NAMALWA (cell line): ENCODE results near the gene PSAPL1.

Source experiments
- DNase-seq: peaks from one replicate; pipeline ENCODE4 v3.0.0-alpha.2; 2015; ENCODE audit warnings: low spot score

Gene PSAPL1

DNA sequence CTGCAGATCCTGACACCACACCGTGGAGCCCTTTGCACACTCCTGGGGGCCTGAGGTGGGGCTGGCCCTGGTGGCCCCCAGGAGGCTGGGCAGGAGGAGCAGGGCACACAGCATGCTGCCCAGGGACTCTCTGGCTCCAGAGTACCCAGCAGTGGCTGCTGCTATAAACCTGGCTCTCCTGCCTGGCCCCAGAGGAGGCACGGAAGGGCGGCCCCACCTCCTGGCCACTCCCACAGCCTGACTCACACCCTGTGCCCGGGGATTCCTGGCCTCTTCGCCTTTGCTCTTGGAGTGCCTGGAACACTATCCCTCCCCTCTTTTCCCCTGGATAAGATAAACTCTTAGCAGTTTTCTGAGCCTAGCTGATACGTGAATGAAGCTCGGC, at the start of gene PSAPL1:
Gene PSAPL1 (minus strand): TSS at position 165 of the 385 bp plus-strand sequence. CDS start 51 bp downstream, at position 114.
- no peak for DNase-seq

DNA sequence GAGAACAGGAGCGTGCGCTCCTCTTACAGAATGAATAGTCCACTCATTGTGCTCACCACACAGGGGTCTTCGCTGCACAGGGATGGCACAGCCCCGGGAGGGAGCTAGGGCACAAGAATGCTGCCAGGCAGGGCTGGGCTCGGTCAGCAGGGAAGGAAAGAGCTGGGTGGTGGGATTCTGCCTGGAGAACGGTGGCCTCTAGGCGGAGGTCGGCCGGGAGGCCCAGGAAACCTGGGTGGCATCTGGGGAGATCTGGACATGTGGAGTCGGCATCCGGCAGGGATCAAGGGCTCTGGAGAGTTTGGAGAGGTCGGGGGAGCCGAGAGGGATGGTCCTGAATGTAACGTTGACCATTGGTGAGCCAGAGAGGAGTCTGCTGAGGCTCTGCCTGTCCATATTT, 46.5 kb upstream of the PSAPL1 start:
- no peak for DNase-seq

GRCh38 chr4:7480423-7480822, 45.7 kb upstream of the PSAPL1 start:
- no peak for DNase-seq

GRCh38 chr4:7478665-7479064, 43.9 kb upstream of the PSAPL1 start:
- DNase-seq: no peak

GRCh38 chr4:7477695-7478094, 43.0 kb upstream of the PSAPL1 start:
- no peak for DNase-seq

- no peak for DNase-seq
These were observed 42.1 kb upstream of the PSAPL1 start for GRCh38 chr4:7476820-7477219.

- no peak for DNase-seq
These were observed 40.5 kb upstream of the PSAPL1 start for GRCh38 chr4:7475207-7475606.

GRCh38 chr4:7474320-7474719, 39.6 kb upstream of the PSAPL1 start:
- DNase-seq: no peak

DNA sequence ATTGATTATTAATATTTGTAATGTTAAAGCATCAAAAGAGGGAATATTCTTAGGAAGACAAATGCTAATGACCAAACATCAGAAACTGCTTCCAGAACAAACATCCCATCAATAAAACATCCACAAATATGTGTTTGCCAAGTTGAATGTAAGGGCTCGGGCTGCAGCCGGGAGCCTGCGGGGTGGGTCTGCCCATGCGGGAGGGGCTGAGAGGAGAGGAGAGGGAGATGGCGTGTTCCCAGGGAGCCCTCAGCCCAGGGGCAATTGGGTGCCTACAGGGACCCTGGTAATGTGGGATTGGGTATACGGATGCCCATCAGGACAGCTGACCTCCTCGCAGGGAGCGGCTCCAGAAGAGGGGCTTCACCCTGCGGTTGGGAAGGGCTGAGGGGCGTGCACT, 38.4 kb upstream of the PSAPL1 start:
- DNase-seq: no peak

- no peak for DNase-seq
These were observed 37.8 kb upstream of the PSAPL1 start for GRCh38 chr4:7472442-7473013.

DNA sequence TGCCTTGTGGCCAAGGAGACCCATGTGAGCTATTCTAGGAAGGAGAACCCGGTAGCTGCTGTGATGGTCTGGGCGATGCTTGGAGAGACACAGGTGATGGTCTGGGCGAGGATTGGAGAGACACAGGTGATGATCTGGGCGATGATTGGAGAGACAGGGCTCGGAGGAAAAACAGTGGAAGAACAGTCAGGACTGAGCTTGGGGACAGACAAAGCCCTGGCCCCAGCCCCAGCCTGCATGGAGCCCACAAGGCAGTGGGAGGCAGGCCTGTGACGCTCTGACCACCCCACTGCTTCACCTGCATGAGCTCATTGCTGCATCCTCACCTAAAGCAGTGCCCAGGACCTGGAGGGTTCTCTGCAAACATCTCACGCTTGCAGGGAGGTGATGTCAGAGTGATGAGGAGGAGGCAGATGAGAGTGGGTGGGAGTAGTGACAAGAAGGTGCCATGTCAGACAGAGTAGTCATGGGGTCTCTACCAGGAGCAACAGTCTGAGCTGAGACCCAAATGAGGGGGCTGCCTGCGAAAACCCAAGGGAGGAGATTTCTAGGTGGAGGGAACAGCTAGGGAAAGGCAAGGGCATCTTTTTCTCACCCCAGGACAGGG, 35.9 kb upstream of the PSAPL1 start:
- DNase-seq: no peak

GRCh38 chr4:7470111-7470510, 35.4 kb upstream of the PSAPL1 start:
- DNase-seq: no peak

DNA sequence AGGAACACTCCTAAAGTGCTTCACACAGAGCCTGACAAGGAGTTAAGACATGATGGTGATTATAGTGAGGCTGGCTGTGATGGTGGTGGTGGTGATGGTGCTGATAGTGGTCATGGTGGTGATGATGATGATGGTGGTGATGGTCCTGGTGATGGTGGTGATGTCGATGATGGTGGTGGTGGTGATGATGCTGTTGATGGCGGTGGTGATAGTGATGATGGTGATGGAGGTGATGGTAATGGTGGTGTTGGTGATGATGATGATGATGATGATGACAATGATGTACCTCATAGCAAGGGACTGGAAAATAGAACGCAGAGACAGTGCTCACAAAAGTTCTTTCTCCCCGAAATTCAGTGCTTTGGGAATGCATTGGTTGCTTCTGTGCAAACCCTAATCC, 34.3 kb upstream of the PSAPL1 start:
- DNase-seq: no peak

DNA sequence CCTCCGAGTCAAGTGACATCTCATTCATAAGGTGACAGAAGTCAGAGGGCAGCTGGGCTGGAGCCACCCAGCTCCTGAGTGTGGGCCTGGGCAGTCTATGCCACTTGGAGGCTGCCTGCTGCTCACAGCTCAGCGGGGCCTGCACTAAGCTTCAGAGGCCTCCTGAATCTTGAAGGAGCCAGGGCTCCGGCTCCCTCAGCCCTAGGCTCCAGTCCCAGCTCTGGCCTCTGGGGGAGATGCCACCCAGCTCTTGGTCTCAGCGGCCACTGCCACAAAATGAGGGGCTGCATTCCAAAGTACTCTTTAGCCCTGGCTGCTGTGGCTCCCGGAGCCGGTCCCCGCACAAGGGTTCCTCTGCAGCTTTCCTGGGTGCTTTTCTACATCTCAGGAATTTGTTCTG, 32.7 kb upstream of the PSAPL1 start:
- DNase-seq: no peak

DNA sequence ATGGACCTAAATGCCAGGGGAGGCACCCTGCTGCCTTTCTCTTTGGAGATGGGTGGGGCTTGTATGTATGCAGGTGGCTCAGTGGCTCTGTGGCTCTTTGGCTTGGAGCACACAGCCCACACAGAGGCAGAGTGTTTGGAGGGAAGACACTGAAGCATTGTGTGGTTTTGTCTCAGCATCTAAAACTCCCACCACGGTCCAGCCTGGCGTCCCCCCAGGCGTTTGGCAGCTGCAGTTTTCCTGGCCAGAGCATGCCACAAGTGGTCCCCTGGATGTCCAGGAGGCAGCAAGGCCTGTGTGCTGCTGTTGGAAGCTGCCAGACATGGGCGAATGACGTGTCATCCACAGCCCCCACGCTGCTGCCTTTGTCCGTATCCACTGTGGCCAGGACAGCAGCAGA, 32.2 kb upstream of the PSAPL1 start:
- no peak for DNase-seq

DNA sequence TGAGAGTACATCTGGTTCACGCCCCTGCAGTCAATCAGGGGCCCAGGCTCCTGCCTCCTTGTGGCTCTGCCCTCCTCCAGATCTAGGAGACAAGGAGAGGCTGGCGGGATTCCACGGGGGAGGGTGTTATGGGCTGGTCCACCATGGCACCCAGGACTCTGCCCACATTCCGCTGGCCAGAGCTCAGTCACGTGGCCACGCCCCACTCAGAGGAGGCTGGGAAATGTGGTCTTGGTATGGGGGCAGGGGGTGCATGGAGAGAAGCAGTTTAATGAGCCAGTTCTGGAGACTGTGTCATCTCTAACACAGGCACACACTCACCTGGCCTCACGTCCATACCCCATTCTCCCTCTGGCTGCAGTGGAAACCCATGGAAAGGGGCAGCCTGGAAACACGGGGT, 31.5 kb upstream of the PSAPL1 start:
- no peak for DNase-seq

DNA sequence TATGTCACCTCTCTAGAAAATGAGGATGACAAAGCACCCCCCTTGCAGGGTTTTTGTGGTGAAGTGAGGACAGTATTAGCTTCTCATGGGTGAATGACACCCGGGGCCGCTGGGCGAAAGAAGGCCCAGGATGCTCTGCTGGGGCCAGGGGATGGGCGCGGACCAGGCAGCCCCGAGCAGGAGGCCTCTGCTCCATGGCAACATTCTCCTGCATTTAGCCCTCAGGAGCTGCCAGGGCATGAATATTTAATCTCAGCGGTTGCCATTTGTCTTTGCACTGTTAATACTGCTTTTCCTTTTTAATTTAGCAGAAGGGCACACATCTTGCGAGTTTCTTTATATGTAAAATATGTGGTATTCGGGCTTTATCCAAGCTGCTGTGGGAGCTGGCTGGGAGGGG, 30.3 kb upstream of the PSAPL1 start:
- DNase-seq: no peak

GRCh38 chr4:7464259-7464655, 29.5 kb upstream of the PSAPL1 start:
- DNase-seq: no peak

- no peak for DNase-seq
These were observed 29.0 kb upstream of the PSAPL1 start for GRCh38 chr4:7463566-7464258.

DNA sequence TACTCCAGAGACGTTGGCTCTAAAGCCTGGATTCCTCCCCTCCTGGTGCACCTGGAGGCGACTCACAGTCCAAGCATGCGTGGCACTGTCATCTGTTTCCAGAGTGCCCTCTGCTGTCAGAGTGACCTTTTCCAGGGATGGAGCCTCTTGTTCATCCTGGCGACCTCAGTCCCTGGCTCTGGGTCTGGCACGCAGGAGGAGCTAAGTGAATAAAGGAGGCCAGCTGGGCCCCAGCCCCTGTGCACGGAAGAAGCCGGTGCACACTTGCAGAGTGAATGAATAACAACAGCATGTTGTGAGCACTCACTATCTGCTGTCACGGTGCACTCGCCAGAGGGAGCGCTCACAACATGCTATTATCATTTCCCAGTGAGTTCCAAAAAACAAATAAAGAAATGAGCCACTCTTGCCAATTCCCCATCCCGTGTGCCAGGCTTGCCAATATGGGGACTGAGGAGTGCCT, 27.8 kb upstream of the PSAPL1 start:
- DNase-seq: no peak

DNA sequence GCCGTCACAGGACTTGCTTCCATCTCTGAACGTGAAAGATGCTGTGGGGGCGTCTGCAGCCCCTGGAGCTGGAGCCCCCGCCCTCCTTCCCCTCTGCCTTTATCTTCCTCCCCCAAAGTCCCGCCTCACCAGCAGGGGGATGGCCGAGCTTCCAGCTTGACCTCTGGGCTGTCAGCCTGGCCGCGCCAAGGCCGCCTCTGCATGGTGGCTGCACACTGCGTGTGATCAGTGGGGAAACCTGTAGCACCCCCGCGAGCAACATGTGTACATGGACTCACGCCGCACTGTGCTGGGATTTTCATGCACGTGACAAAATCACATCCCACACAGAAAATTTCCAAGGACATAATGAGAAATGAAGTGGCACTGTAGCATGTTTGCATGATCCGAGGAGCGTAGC, 26.5 kb upstream of the PSAPL1 start:
- no peak for DNase-seq

DNA sequence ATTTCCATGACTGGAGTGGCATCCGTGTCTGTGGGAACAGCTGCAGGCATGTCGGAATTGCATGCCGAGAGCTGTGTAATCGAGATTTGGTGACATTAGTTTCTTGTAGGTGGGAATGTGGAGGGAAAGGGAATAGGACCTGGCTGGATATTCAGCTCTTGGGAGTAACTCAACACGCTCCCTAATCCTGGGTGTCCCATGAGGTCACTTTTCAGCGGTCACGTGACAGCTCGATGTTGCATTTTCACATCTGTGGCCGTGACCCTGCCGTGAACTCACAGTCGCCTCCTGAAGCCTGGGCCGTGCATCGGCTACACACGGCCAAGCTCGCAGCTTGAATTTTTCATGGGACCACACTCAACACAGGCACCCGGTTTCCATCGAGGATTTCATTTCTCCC, 25.8 kb upstream of the PSAPL1 start:
- DNase-seq: no peak

DNA sequence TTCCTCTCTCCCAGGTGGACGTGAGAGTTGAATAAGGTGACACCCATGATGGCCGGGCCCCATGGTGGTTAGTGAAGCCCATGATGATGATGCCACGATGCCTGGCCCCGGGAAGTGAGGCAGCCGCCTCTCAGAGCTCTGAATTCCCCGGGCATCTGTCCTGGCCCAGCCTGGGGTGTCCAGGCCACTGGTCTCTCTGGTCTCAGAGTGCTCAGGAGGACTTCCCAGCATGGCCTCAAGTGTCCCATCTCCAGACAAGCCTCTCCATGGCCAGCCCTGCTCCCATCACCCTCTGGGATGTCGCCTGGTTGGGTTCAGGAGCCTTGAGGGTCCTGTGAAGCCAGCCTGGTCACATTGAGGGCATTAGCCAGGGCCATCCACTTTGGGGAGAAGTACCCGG, 24.7 kb upstream of the PSAPL1 start:
- DNase-seq: no peak

- DNase-seq: no peak
These were observed 23.7 kb upstream of the PSAPL1 start for GRCh38 chr4:7458477-7458876.
